Gastroesophageal sphincter (tissue), 4 donors: ENCODE data around the gene SHTN1. TPM values are rescaled to one million over a fixed set of nuclear protein-coding genes. Genes with fewer than 3 reads are reported as not detected.

Source experiments
- ATAC-seq: fragments of 150-250 bp; one replicate; pipeline ENCODE4 v1.9.1; 2016; ENCODE audit warnings: mild to moderate bottlenecking, moderate library complexity
- H3K27ac ChIP-seq, 4 donors: fragments of 200-600 bp; sonication (generic) in 3 of 4; 1 replicate in 3 of 4; 2 replicates in 1 of 4; pipeline ENCODE4 v1.5.1; 2016 to 2019
- H3K27me3 ChIP-seq: fragments of 200-600 bp; sonication (generic); one replicate; pipeline ENCODE4 v1.5.1; 2019
- H3K36me3 ChIP-seq, 2 donors: fragments of 200-600 bp; sonication (generic); one replicate each; pipeline ENCODE4 v1.5.1; 2019; ENCODE audit warnings: control low read depth in 1 of 2
- H3K4me1 ChIP-seq, 3 donors: fragments of 200-600 bp; sonication (generic); 1 replicate in 2 of 3; 2 replicates in 1 of 3; pipeline ENCODE4 v1.5.1; 2016 to 2019; ENCODE audit warnings: control low read depth in 2 of 3
- H3K4me3 ChIP-seq, 2 donors: fragments of 200-600 bp; sonication (generic); one replicate each; pipeline ENCODE4 v1.5.1; 2019; ENCODE audit warnings: mild to moderate bottlenecking in 1 of 2, moderate library complexity in 1 of 2
- H3K9me3 ChIP-seq, 3 donors: fragments of 200-600 bp; sonication (generic); one replicate each; pipeline ENCODE4 v1.5.1; 2017 to 2019; ENCODE audit warnings: control low read depth in 2 of 3
- CTCF ChIP-seq, 4 experiments: fragments of 200-600 bp in 2 of 4; fragments of 450-650 bp in 2 of 4; sonication (generic) in 1 of 4; IDR thresholded peaks; one replicate each; pipeline ENCODE4 v1.5.1; 2017 to 2019; ENCODE audit warnings: antibody characterized with exemption in 4 of 4, mild to moderate bottlenecking in 2 of 4, moderate library complexity in 2 of 4
- EP300 ChIP-seq: sonication (generic); formaldehyde crosslinking; IDR thresholded peaks from one replicate; pipeline ENCODE4 v1.6.1; 2017; ENCODE audit warnings: antibody characterized with exemption, mild to moderate bottlenecking
- POLR2A ChIP-seq, 2 donors: fragments of 450-650 bp; IDR thresholded peaks; one replicate each; pipeline ENCODE4 v1.6.1; 2017; ENCODE audit warnings: antibody characterized with exemption in 2 of 2, mild to moderate bottlenecking in 2 of 2, moderate library complexity in 1 of 2
- POLR2AphosphoS5 ChIP-seq: sonication (generic); formaldehyde crosslinking; IDR thresholded peaks from one replicate; pipeline ENCODE4 v1.6.1; 2017; ENCODE audit warnings: antibody characterized with exemption
- WGBS, 2 donors: methylation state at CpG; one replicate each; pipeline ENCODE4 v1.1.5; 2018; ENCODE audit warnings: low coverage in 1 of 2; 5-methylcytosine and 5-hydroxymethylcytosine counted together
- total RNA-seq, 4 donors: library from RNA; depleted of rRNA; stranded (reverse); fragments of >200 nt; gene quantifications; one replicate each; pipeline ENCODE4 v1.1.0, GENCODE V29; 2016

SHTN1 gene
- total RNA-seq, 4 donors from 2014 or later = 4.3 to 9.2 (median 6.3) TPM

DNA sequence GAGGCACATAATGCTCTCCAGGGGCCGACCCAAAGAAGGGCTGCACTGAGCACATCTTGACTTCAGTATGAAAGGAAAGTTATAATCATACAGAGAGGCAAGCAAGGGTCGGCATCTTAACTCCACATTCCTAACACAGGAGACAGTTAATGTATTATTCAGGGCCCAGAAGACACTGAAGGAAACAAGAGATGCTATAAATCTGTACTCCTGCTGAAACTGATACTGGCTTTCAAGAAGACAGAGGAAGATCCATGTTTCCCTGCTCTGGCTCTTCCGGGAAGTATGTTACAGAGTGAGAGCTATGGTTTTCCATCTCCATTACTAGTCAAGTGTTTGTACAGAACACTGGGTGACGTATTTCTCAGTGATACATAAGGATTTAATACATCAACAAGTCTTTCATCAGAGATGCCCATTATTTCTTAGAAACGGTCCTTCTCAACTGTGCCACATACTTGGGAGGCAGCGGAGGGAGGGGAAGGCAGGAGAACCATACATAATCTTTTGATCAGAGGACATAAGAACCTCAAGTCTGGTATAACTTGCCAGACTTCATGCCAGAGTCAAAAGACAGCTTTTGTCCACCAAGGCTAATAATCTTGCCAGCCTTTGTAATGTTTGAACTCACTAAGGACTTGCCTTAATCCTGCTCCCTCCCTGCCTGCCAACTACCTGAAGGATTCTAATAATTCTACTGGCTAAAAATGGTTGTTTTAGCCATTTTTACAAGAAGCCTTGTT lies 97.6 kb downstream of the SHTN1 start:
- ATAC-seq = no peak
- Histone ChIP-seq H3K36me3 (peaks cover 0 to 6% of the 10 kb centered on the region in 2 donors), H3K27ac (no peak overlapping the region), H3K27me3 (no peaks in the 10 kb centered on the region), H3K4me1 (no peaks in the 10 kb centered on the region), H3K4me3 (no peak overlapping the region), H3K9me3 (no peaks in the 10 kb centered on the region)
- TF ChIP-seq POLR2A (IDR thresholded peaks at IDR 0.05) (no peak), CTCF (IDR thresholded peaks at IDR 0.05) (no peak), POLR2AphosphoS5 (no peak), EP300 (no peak)
- WGBS, 2 donors = 73 to 80% methylated on average over 5 to 6 of the region's 6 CpGs

DNA sequence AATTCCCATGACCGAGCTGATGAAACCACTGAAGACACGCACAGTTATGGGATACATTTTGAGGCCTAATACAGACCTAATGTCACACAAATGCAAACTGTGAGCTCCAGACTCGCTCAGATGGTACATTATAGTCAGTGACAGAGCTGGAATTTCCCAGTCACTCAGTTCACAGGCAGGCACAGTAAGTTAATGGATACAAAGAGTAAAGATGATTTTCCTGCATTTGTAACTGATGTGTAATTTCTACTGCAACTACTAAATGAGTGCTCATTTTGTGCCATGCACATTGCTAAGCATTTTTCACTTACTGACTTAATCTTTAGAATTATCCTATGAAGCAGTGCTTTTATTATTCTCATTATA lies 99.2 kb downstream of the SHTN1 start:
- Histone ChIP-seq H3K27me3 (no peaks in the 10 kb centered on the region), H3K27ac (no peak overlapping the region), H3K36me3 (peaks cover 0 to 5% of the 10 kb centered on the region in 2 donors), H3K4me3 (no peak overlapping the region), H3K4me1 (no peaks in the 10 kb centered on the region), H3K9me3 (no peaks in the 10 kb centered on the region)
- TF ChIP-seq EP300 (no peak), CTCF (IDR thresholded peaks at IDR 0.05) (no peak), POLR2A (IDR thresholded peaks at IDR 0.05) (no peak), POLR2AphosphoS5 (no peak)
- no peak for ATAC-seq
- 67 to 100% methylated on average over 1 to 2 of the region's 3 CpGs for WGBS, 2 donors

- Histone ChIP-seq H3K4me1 (no peaks in the 10 kb centered on the region), H3K27me3 (no peaks in the 10 kb centered on the region), H3K36me3 (no peaks in the 10 kb centered on the region), H3K4me3 (no peak overlapping the region), H3K9me3 (no peaks in the 10 kb centered on the region), H3K27ac (no peak overlapping the region)
- TF ChIP-seq CTCF (IDR thresholded peaks at IDR 0.05) (no peak), EP300 (no peak), POLR2A (IDR thresholded peaks at IDR 0.05) (no peak), POLR2AphosphoS5 (no peak)
- WGBS, 2 donors = 75 to 77% methylated on average over 4 of the region's 4 CpGs
- ATAC-seq = no peak
Measured at GRCh38 chr10:116899626-116900025, 105.4 kb downstream of the SHTN1 start.

DNA sequence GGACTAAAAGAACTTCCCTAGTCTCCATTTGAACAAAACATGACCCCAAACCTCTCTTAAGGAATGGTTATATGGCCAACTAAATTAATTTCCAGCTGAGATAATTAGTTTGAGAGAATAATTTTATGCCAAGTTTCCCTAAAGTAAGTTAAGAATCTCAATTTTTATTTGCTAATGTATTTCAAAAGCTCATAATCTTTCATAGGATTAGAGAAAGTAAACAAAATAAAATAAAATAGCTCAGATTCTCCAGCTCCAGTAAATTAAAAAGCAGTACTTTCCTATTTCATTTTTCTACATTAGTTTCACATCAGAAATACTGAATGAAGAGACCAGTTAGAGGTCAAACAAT lies 111.3 kb downstream of the SHTN1 start:
- H3K4me3 ChIP-seq = no peak overlapping the region
- no peak for ATAC-seq
- no peaks in the 10 kb centered on the region for H3K9me3 ChIP-seq
- H3K27ac ChIP-seq = no peak overlapping the region
- no peaks in the 10 kb centered on the region for H3K36me3 ChIP-seq
- peaks cover 0 to 5% (median 0%) of the 10 kb centered on the region in 3 donors for H3K4me1 ChIP-seq
- no peak for TF ChIP-seq POLR2A (IDR thresholded peaks at IDR 0.05)
- no peak for TF ChIP-seq POLR2AphosphoS5
- no peak for TF ChIP-seq CTCF (IDR thresholded peaks at IDR 0.05)
- TF ChIP-seq EP300 = no peak
- no peaks in the 10 kb centered on the region for H3K27me3 ChIP-seq

DNA sequence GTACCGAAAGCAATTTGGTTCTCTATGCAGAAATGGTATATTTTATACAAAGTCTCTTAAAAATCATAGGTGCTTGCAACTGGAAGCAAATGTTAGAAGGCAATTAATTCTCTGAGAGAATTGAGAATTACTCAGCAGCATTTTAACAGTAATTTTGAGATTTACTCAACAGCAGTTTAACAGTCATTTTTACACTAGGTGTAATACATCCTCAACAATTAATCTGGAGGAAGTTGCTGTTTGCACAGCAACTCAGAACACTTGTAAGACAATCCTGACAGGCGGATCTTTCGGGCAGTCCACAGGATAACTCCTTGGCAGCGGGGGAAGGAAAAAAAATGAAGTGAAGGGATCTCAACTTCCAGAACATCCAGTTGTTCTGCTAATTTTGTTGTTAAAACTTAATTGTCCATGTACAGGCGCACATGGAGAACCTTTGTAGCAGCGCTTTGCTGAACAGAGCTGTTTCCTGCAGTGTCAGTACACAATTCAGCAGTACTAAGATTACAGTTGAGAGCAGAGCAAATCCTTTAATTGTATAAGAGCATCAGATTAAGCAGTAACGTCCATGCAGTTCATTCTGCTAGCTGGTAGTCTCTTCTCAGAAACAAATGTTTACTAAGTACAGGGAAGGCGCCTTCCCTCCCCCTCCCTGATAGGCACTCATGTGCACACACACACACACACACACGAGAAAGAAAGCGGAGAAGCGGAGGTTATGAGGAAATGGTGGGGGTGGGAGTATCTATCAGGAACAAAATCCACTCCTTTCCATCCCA lies 111.9 kb downstream of the SHTN1 start:
- H3K36me3 ChIP-seq = no peaks in the 10 kb centered on the region
- 65 to 80% methylated on average over 8 of the region's 11 CpGs for WGBS, 2 donors
- no peak overlapping the region for H3K4me3 ChIP-seq
- no peak for ATAC-seq
- H3K27me3 ChIP-seq = no peaks in the 10 kb centered on the region
- no peak for TF ChIP-seq EP300
- TF ChIP-seq POLR2AphosphoS5 = no peak
- no peak for TF ChIP-seq POLR2A (IDR thresholded peaks at IDR 0.05)
- no peak for TF ChIP-seq CTCF (IDR thresholded peaks at IDR 0.05)
- H3K27ac ChIP-seq = no peak overlapping the region
- no peaks in the 10 kb centered on the region for H3K9me3 ChIP-seq
- H3K4me1 ChIP-seq = peaks cover 0 to 10% (median 0%) of the 10 kb centered on the region in 3 donors
